HepG2 (cell line): ENCODE results near the gene SBK3. TPM values are rescaled to one million over a fixed set of nuclear protein-coding genes. Genes with fewer than 3 reads are reported as not detected.

Experiments
- BRF2 ChIP-seq: sonication (generic); formaldehyde crosslinking; IDR thresholded peaks from 2 replicates; pipeline ENCODE4 v1.8.1; 2022; ENCODE audit warnings: mild to moderate bottlenecking, missing genetic modification reagents
- CC2D1A ChIP-seq: sonication (generic); formaldehyde crosslinking; IDR thresholded peaks from 2 replicates; pipeline ENCODE4 v1.8.1; 2023; ENCODE audit warnings: mild to moderate bottlenecking, missing genetic modification reagents
- CEBPZ ChIP-seq: IDR thresholded peaks from 2 replicates; pipeline ENCODE4 v1.6.1; 2012; ENCODE audit warnings: low read length, improper control_type of control experiment
- CSRNP1 ChIP-seq: sonication (generic); formaldehyde crosslinking; IDR thresholded peaks from 2 replicates; pipeline ENCODE4 v1.8.1; 2023; ENCODE audit warnings: mild to moderate bottlenecking, missing genetic modification reagents
- CSRNP2 ChIP-seq: sonication (generic); formaldehyde crosslinking; conservative IDR thresholded peaks from 2 replicates; pipeline ENCODE4 v1.8.0; 2022; ENCODE audit warnings: low read depth, missing genetic modification reagents
- FIP1L1 ChIP-seq: fragments of 200-400 bp; formaldehyde crosslinking; IDR thresholded peaks from 2 replicates; pipeline ENCODE4 v1.6.1; 2018; ENCODE audit warnings: low read depth, mild to moderate bottlenecking, low read length, moderate library complexity, borderline replicate concordance; ENCODE audit not compliant: insufficient read depth
- FOXA1 ChIP-seq, 2 experiments: fragments of 450-650 bp in 1 of 2; sonication (generic) in 1 of 2; formaldehyde crosslinking in 1 of 2; IDR thresholded peaks; 2 replicates each; pipeline versions ENCODE4 v1.4.0 to v1.6.1; 2016 to 2020; ENCODE audit warnings: missing genetic modification reagents in 1 of 2
- ISX ChIP-seq: sonication (generic); formaldehyde crosslinking; conservative IDR thresholded peaks from 2 replicates; pipeline ENCODE4 v1.5.0; 2020; ENCODE audit warnings: missing genetic modification reagents
- JDP2 ChIP-seq: sonication (generic); formaldehyde crosslinking; IDR thresholded peaks from 2 replicates; pipeline ENCODE4 v1.8.1; 2022; ENCODE audit warnings: missing genetic modification reagents, borderline replicate concordance
- LCORL ChIP-seq, 2 experiments: fragments of 450-650 bp in 1 of 2; sonication (generic) in 1 of 2; formaldehyde crosslinking in 1 of 2; IDR thresholded peaks; 2 replicates each; pipeline versions ENCODE4 v1.5.0 to v1.6.1; 2017 to 2020; ENCODE audit warnings: antibody characterized with exemption in 1 of 2, missing genetic modification reagents in 1 of 2
- MAF1 ChIP-seq: sonication (generic); formaldehyde crosslinking; IDR thresholded peaks from 2 replicates; pipeline ENCODE4 v1.5.0; 2020; ENCODE audit warnings: missing genetic modification reagents, borderline replicate concordance
- RARA ChIP-seq: IDR thresholded peaks from 2 replicates; pipeline ENCODE4 v1.6.1; 2016; ENCODE audit warnings: missing genetic modification reagents, missing compliant biosample characterization
- REXO4 ChIP-seq: sonication (generic); formaldehyde crosslinking; IDR thresholded peaks from 2 replicates; pipeline ENCODE4 v1.8.0; 2022; ENCODE audit warnings: missing genetic modification reagents, mild to moderate bottlenecking, borderline replicate concordance
- SMARCC2 ChIP-seq: fragments of 450-650 bp; IDR thresholded peaks from 2 replicates; pipeline ENCODE4 v1.6.1; 2017; ENCODE audit warnings: antibody characterized with exemption, mild to moderate bottlenecking
- TAF1 ChIP-seq: sonication (generic); formaldehyde crosslinking; IDR thresholded peaks from 2 replicates; pipeline ENCODE4 v1.4.0; 2020; ENCODE audit warnings: missing genetic modification reagents
- TBP ChIP-seq: sonication (generic); formaldehyde crosslinking; IDR thresholded peaks from 2 replicates; pipeline ENCODE4 v1.5.0; 2020; ENCODE audit warnings: missing genetic modification reagents
- TBX3 ChIP-seq: fragments of 450-650 bp; IDR thresholded peaks from 2 replicates; pipeline ENCODE4 v1.6.1; 2017; ENCODE audit warnings: antibody characterized with exemption, mild to moderate bottlenecking, inconsistent platforms, borderline replicate concordance
- TGIF2 ChIP-seq: IDR thresholded peaks from 2 replicates; pipeline ENCODE4 v1.6.1; 2016; ENCODE audit warnings: control low read depth, missing compliant biosample characterization
- ZBTB1 ChIP-seq: sonication (generic); formaldehyde crosslinking; IDR thresholded peaks from 2 replicates; pipeline ENCODE4 v1.4.0; 2020; ENCODE audit warnings: missing genetic modification reagents, borderline replicate concordance
- ZMYM4 ChIP-seq: sonication (generic); formaldehyde crosslinking; IDR thresholded peaks from 2 replicates; pipeline ENCODE4 v1.8.1; 2023; ENCODE audit warnings: mild to moderate bottlenecking, missing genetic modification reagents
- ZNF44 ChIP-seq: sonication (generic); formaldehyde crosslinking; IDR thresholded peaks from 2 replicates; pipeline ENCODE4 v1.5.1; 2020; ENCODE audit warnings: mild to moderate bottlenecking, missing genetic modification reagents
- ZNF530 ChIP-seq: sonication (generic); formaldehyde crosslinking; IDR thresholded peaks from 2 replicates; pipeline ENCODE4 v1.5.0; 2020; ENCODE audit warnings: low read depth, mild to moderate bottlenecking, missing genetic modification reagents
- ZNF567 ChIP-seq: sonication (generic); formaldehyde crosslinking; IDR thresholded peaks from 2 replicates; pipeline ENCODE4 v1.8.1; 2023; ENCODE audit warnings: mild to moderate bottlenecking, missing genetic modification reagents, borderline replicate concordance
- ZNF879 ChIP-seq: sonication (generic); formaldehyde crosslinking; IDR thresholded peaks from 2 replicates; pipeline ENCODE4 v1.8.1; 2023; ENCODE audit warnings: missing genetic modification reagents
- polyA plus RNA-seq, 8 experiments: library from polyadenylated mRNA; depleted of rRNA in 3 of 8; stranded (reverse) in 7 of 8; unstranded in 1 of 8; fragments of >200 nt; fragmentation: Illumina TruSeq in 4 of 8; extraction: Trizol in 4 of 8; gene quantifications; 2 replicates each; pipeline versions ENCODE4 v1.2.1 to v1.2.3, GENCODE V29; 2011 to 2016; ENCODE audit warnings: low read depth in 4 of 8, missing spikeins in 1 of 8, mixed read lengths in 1 of 8; ENCODE audit not compliant: insufficient read depth in 1 of 8
- total RNA-seq, 5 experiments: library from RNA; depleted of rRNA; stranded (reverse); fragments of >200 nt; fragmentation: Illumina TruSeq; extraction: Trizol; gene quantifications; 2 replicates each; pipeline ENCODE4 v1.2.3, GENCODE V29; 2016; ENCODE audit warnings: low read depth in 1 of 5

Gene SBK3
- total and polyA plus RNA-seq, 2 of the 13 experiments (the other 11 are each of a cell fraction or from before 2014, with no cell fraction given): 0.66 to 0.77 TPM

GRCh38 chr19:55580628-55581144 lies 35.3 kb upstream of the SBK3 start, which contains the start of gene ZNF579 (continued):
- TF ChIP-seq TAF1 (CRISPR knock-in tag): peak; percentile 53; the same call in 1 of the 2 replicates
- TF ChIP-seq JDP2 (CRISPR knock-in tag): no peak
- TF ChIP-seq REXO4 (CRISPR knock-in tag): no peak
- no peak for TF ChIP-seq SMARCC2
- no peak for TF ChIP-seq ZNF530 (CRISPR knock-in tag)
- TF ChIP-seq BRF2 (CRISPR knock-in tag): no peak
- TF ChIP-seq TBP (CRISPR knock-in tag): no peak
- no peak for TF ChIP-seq FIP1L1
- TF ChIP-seq RARA (CRISPR knock-in tag): no peak
- TF ChIP-seq LCORL (IDR thresholded peaks at IDR 0.05): no peak
- peak; percentile 10; the same call in 1 of the 2 replicates for TF ChIP-seq LCORL (CRISPR knock-in tag; IDR thresholded peaks at IDR 0.05)
- no peak for TF ChIP-seq MAF1
- no peak for TF ChIP-seq ZNF567
- no peak for TF ChIP-seq FOXA1 (IDR thresholded peaks at IDR 0.05)
- TF ChIP-seq FOXA1 (CRISPR knock-in tag; IDR thresholded peaks at IDR 0.05): no peak
- TF ChIP-seq ZNF44 (CRISPR knock-in tag): no peak
- TF ChIP-seq CC2D1A (CRISPR knock-in tag): no peak
- TF ChIP-seq CSRNP2 (CRISPR knock-in tag): no peak
- TF ChIP-seq TGIF2 (CRISPR knock-in tag): no peak
- no peak for TF ChIP-seq CEBPZ
- no peak for TF ChIP-seq TBX3
- no peak for TF ChIP-seq CSRNP1
- TF ChIP-seq ISX (CRISPR knock-in tag): no peak
- TF ChIP-seq ZNF879 (CRISPR knock-in tag): no peak
- no peak for TF ChIP-seq ZBTB1
- peak; percentile 13; the same call in 1 of the 2 replicates for TF ChIP-seq ZMYM4 (CRISPR knock-in tag)
